ENCODE measurements around the gene TMEM72. TPM values are rescaled to one million over a fixed set of nuclear protein-coding genes. Genes with fewer than 3 reads are reported as not detected.
A peak's percentile ranks its signal among the peaks of the same experiment; 100 is the strongest.
"Not testable (repeated sequence)": the region's sequence is repeated elsewhere in the genome, so short reads cannot be mapped to it uniquely, and the experiment has no call there.

TMEM72 gene
- total RNA-seq, 1 experiment from 2014 or later = not detected

DNA sequence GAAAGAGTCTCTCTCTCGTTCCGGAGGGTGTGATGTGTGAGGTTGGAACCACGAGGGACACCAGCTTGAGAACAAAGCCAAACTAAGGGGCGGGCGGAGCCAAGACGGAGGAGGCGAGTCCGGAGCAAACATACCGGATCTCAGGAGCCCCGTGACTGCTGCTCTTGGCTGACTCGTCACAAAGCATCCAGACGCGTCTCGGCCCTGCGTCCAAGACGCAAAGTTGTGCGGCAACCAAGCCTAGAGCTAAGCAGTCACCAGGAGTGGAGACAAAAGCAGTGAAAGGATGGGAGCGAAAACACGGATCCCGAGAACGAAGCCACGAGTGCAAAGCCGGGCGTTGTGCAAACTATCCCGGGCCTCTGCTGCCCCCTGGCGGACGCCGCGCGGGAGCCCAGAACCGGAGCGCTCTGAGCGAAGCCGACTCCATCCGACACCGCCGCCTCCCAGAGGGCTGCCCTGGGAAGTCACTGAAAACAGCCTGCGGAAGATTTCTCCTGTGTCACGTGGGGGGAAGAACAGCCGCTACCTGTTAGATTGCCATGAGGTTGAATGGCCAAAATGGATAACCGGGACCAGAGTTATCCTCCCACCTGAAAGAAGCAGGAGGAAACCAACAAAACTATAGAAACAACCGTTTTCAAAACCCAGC lies 46.4 kb upstream of the TMEM72 start:
- H3K9ac ChIP-seq (ENCODE audit: low read length) = peak overlapping the region; percentile 16
- H3K79me2 ChIP-seq (ENCODE audit: low read length) = no peaks in the 10 kb centered on the region
- H2AFZ ChIP-seq (ENCODE audit: low read length) = peak overlapping the region; percentile 88
- no peaks in the 10 kb centered on the region for H4K20me1 ChIP-seq (ENCODE audit: low read length)
- H3K4me2 ChIP-seq (ENCODE audit: low read length) = peak overlapping the region; percentile 86
- H3K9me2 ChIP-seq (replicated peaks; ENCODE audit: low read length) = no peaks in the 10 kb centered on the region
- ChIA-PET CTCF (no interaction called here), POLR2A (ENCODE audit: unreplicated experiment) (no interaction called here)
- no peak overlapping the region for H3K27ac ChIP-seq (ENCODE audit: low read length)
- no peaks in the 10 kb centered on the region for H3K36me3 ChIP-seq (ENCODE audit: low read depth, low read length)
- ATAC-seq (peak; percentile 97), DNase-seq (peak; percentile 95)
- no peaks in the 10 kb centered on the region for H3K9me3 ChIP-seq (ENCODE audit: low read length)
- TF ChIP-seq EZH2phosphoT487 (IDR thresholded peaks at IDR 0.05; ENCODE audit: borderline replicate concordance, low read length) = no peak
- TF ChIP-seq, protein P1, sequence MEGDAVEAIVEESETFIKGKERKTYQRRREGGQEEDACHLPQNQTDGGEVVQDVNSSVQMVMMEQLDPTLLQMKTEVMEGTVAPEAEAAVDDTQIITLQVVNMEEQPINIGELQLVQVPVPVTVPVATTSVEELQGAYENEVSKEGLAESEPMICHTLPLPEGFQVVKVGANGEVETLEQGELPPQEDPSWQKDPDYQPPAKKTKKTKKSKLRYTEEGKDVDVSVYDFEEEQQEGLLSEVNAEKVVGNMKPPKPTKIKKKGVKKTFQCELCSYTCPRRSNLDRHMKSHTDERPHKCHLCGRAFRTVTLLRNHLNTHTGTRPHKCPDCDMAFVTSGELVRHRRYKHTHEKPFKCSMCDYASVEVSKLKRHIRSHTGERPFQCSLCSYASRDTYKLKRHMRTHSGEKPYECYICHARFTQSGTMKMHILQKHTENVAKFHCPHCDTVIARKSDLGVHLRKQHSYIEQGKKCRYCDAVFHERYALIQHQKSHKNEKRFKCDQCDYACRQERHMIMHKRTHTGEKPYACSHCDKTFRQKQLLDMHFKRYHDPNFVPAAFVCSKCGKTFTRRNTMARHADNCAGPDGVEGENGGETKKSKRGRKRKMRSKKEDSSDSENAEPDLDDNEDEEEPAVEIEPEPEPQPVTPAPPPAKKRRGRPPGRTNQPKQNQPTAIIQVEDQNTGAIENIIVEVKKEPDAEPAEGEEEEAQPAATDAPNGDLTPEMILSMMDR (conservative IDR thresholded peaks at IDR 0.05; ENCODE audit: low read depth, low read length) = peak; percentile 99
- no peaks in the 10 kb centered on the region for H3F3A ChIP-seq (ENCODE audit: low read length, unreplicated experiment)
- intact Hi-C loops (cut with micrococcal nuclease) = loop anchor here (1.0 to 10.0 kb wide), 2 partner anchors 480 to 1193 kb away; partner anchors contain the start of gene CXCL12
- peak overlapping the region; percentile 63 for H3K4me3 ChIP-seq (ENCODE audit: low read length)
- no TSS peak for BruUV-seq (replicated peaks)
- H3K4me1 ChIP-seq (ENCODE audit: insufficient read depth, low read length) = peaks cover 24% of the 10 kb centered on the region
- peaks cover 15% of the 10 kb centered on the region for H3K27me3 ChIP-seq (ENCODE audit: low read length)

GRCh38 chr10:44865289-44865671 lies 45.9 kb upstream of the TMEM72 start:
- no peak for DNase-seq
- peaks cover 21% of the 10 kb centered on the region for H3K27me3 ChIP-seq (ENCODE audit: low read length)
- no peaks in the 10 kb centered on the region for H3K9me3 ChIP-seq (ENCODE audit: low read length)
- no peak overlapping the region for H3K4me3 ChIP-seq (ENCODE audit: low read length)
- CTCF ChIA-PET = no interaction called here
- no peaks in the 10 kb centered on the region for H3K79me2 ChIP-seq (ENCODE audit: low read length)
- intact Hi-C loops (cut with micrococcal nuclease) = loop anchor here (1.0 to 10.0 kb wide), 2 partner anchors 480 to 1194 kb away; partner anchors contain the start of gene CXCL12
- H2AFZ ChIP-seq (ENCODE audit: low read length) = peak overlapping the region; percentile 88
- H3K9me2 ChIP-seq (replicated peaks; ENCODE audit: low read length) = no peaks in the 10 kb centered on the region
- no TSS peak for BruUV-seq (replicated peaks)
- POLR2A ChIA-PET (ENCODE audit: unreplicated experiment) = no interaction called here
- TF ChIP-seq, protein P1 (conservative IDR thresholded peaks at IDR 0.05; ENCODE audit: low read depth, low read length) = no peak
- TF ChIP-seq EZH2phosphoT487 (IDR thresholded peaks at IDR 0.05; ENCODE audit: borderline replicate concordance, low read length) (no peak), EZH2 (IDR thresholded peaks at IDR 0.05; ENCODE audit: low read length, unreplicated experiment) (no peak)
- peak overlapping the region; percentile 86; the same call in 1 of the 2 replicates for H3K4me2 ChIP-seq (ENCODE audit: low read length)
- H3K4me1 ChIP-seq (ENCODE audit: insufficient read depth, low read length) = peaks cover 24% of the 10 kb centered on the region
- ATAC-seq = no peak
- H3F3A ChIP-seq (ENCODE audit: low read length, unreplicated experiment) = no peaks in the 10 kb centered on the region
- no peaks in the 10 kb centered on the region for H3K36me3 ChIP-seq (ENCODE audit: low read depth, low read length)
- no peak overlapping the region for H3K27ac ChIP-seq (ENCODE audit: low read length)
- no peaks in the 10 kb centered on the region for H4K20me1 ChIP-seq (ENCODE audit: low read length)
- no peak overlapping the region for H3K9ac ChIP-seq (ENCODE audit: low read length)

DNA sequence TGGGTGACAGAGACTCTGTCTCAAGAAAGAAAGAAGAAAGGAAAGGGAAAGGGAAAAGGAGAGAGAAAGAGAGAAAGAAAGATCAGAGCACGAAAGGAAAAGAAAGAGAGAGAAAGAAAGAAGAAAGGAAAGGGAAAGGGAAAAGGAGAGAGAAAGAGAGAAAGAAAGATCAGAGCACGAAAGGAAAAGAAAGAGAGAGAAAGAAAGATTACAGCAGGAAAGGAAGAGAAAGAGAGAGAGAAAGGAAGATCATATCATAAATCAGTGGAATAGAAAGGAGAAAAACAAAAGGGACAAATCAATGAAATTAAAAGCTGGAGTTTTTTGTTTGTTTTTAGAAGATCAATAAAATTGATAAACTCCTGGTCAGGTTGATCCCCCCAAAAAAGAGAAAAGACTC lies 44.8 kb upstream of the TMEM72 start:
- peaks cover 22% of the 10 kb centered on the region for H3K27me3 ChIP-seq (ENCODE audit: low read length)
- H3K9me2 ChIP-seq (replicated peaks; ENCODE audit: low read length); H3K9me3 ChIP-seq (ENCODE audit: low read length); H3K4me2 ChIP-seq (ENCODE audit: low read length); H3K27ac ChIP-seq (ENCODE audit: low read length); H3K79me2 ChIP-seq (ENCODE audit: low read length); ATAC-seq; BruUV-seq (replicated peaks); H2AFZ ChIP-seq (ENCODE audit: low read length); H3K9ac ChIP-seq (ENCODE audit: low read length); H4K20me1 ChIP-seq (ENCODE audit: low read length); POLR2A ChIA-PET (ENCODE audit: unreplicated experiment); H3K4me3 ChIP-seq (ENCODE audit: low read length); DNase-seq; H3K36me3 ChIP-seq (ENCODE audit: low read depth, low read length); H3F3A ChIP-seq (ENCODE audit: low read length, unreplicated experiment): not testable (repeated sequence)
- intact Hi-C loops (cut with micrococcal nuclease) = loop anchor here (10.0 kb wide), 1 partner anchor 482 kb away; the partner anchor contains the start of gene CXCL12
- CTCF ChIA-PET = interaction anchor here (0.6 kb wide), 1 partner anchor 97 kb away, joined by 5 read pairs; no protein-coding TSS in a partner anchor
- peaks cover 17% of the 10 kb centered on the region for H3K4me1 ChIP-seq (ENCODE audit: insufficient read depth, low read length)

Measured in PC-3 (cell line).